Peyer's patch (tissue), 4 donors: Measurements from ENCODE around the gene GFOD2. TPM values are rescaled to one million over a fixed set of nuclear protein-coding genes. Genes with fewer than 3 reads are reported as not detected.
"Not testable (repeated sequence)": the region's sequence is repeated elsewhere in the genome, so short reads cannot be mapped to it uniquely, and the experiment has no call there.

ENCODE experiments used
- DNase-seq, 3 donors: peaks; one replicate each; pipeline ENCODE4 v3.0.0-alpha.2; 2017 to 2019
- H3K27ac ChIP-seq, 4 donors: fragments of 200-600 bp; sonication (generic); one replicate each; pipeline ENCODE4 v1.5.1; 2016 to 2019
- H3K27me3 ChIP-seq, 2 donors: fragments of 200-600 bp; sonication (generic); one replicate each; pipeline ENCODE4 v1.5.1; 2019
- H3K36me3 ChIP-seq, 3 donors: fragments of 200-600 bp; sonication (generic); one replicate each; pipeline ENCODE4 v1.5.1; 2016 to 2019
- H3K4me1 ChIP-seq, 4 donors: fragments of 200-600 bp; sonication (generic); one replicate each; pipeline ENCODE4 v1.5.1; 2016 to 2019
- H3K4me3 ChIP-seq, 4 donors: fragments of 200-600 bp; sonication (generic); 1 replicate in 3 of 4; 2 replicates in 1 of 4; pipeline ENCODE4 v1.5.1; 2016 to 2019; ENCODE audit warnings: mild to moderate bottlenecking in 1 of 4
- H3K9me3 ChIP-seq, 4 donors: fragments of 200-600 bp; sonication (generic); one replicate each; pipeline ENCODE4 v1.5.1; 2016 to 2019; ENCODE audit warnings: mild to moderate bottlenecking in 1 of 4
- CTCF ChIP-seq, 6 experiments: fragments of 450-650 bp in 4 of 6; fragments of 200-600 bp in 2 of 6; sonication (generic) in 1 of 6; IDR thresholded peaks; one replicate each; pipeline ENCODE4 v1.5.1; 2017 to 2019; ENCODE audit warnings: antibody characterized with exemption in 6 of 6, mild to moderate bottlenecking in 3 of 6, moderate library complexity in 1 of 6
- POLR2A ChIP-seq, 2 donors: fragments of 450-650 bp; IDR thresholded peaks; one replicate each; pipeline ENCODE4 v1.5.1; 2017; ENCODE audit warnings: antibody characterized with exemption in 2 of 2, mild to moderate bottlenecking in 2 of 2, moderate library complexity in 2 of 2
- total RNA-seq, 4 donors: library from RNA; depleted of rRNA; stranded (reverse); fragments of >200 nt; gene quantifications; one replicate each; pipeline ENCODE4 v1.1.0, GENCODE V29; 2016

Gene GFOD2
- total RNA-seq, 4 donors from 2014 or later, result 9.9 to 40.7 (median 24.6) TPM

GRCh38 chr16:67702130-67702529, 17.0 kb downstream of the GFOD2 start:
- H3K9me3 ChIP-seq, result no peaks in the 10 kb centered on the region
- H3K27me3 ChIP-seq, result no peaks in the 10 kb centered on the region
- no peak for DNase-seq
- H3K4me3 ChIP-seq, result no peak overlapping the region
- TF ChIP-seq CTCF (IDR thresholded peaks at IDR 0.05), result no peak
- no peak for TF ChIP-seq POLR2A (IDR thresholded peaks at IDR 0.05)
- H3K4me1 ChIP-seq, result peaks cover 0 to 12% (median 0%) of the 10 kb centered on the region in 4 donors
- H3K27ac ChIP-seq, result no peak overlapping the region
- no peaks in the 10 kb centered on the region for H3K36me3 ChIP-seq

GRCh38 chr16:67701420-67701819, 17.7 kb downstream of the GFOD2 start:
- no peaks in the 10 kb centered on the region for H3K27me3 ChIP-seq

GRCh38 chr16:67699265-67699664, 19.9 kb downstream of the GFOD2 start:
- no peaks in the 10 kb centered on the region for H3K9me3 ChIP-seq
- no peaks in the 10 kb centered on the region for H3K36me3 ChIP-seq
- peaks cover 0 to 12% (median 0%) of the 10 kb centered on the region in 4 donors for H3K4me1 ChIP-seq
- no peak for DNase-seq
- TF ChIP-seq POLR2A (IDR thresholded peaks at IDR 0.05), result no peak
- TF ChIP-seq CTCF (IDR thresholded peaks at IDR 0.05), result no peak
- no peak overlapping the region for H3K27ac ChIP-seq
- H3K4me3 ChIP-seq, result no peak overlapping the region
- H3K27me3 ChIP-seq, result no peaks in the 10 kb centered on the region

More at GRCh38 chr16:67701420-67701819, 17.7 kb downstream of the GFOD2 start:
- TF ChIP-seq CTCF (IDR thresholded peaks at IDR 0.05) (no peak), POLR2A (IDR thresholded peaks at IDR 0.05) (no peak)
- DNase-seq, result no peak
- H3K9me3 ChIP-seq, result no peaks in the 10 kb centered on the region
- peaks cover 0 to 12% (median 0%) of the 10 kb centered on the region in 4 donors for H3K4me1 ChIP-seq
- no peak overlapping the region for H3K27ac ChIP-seq
- no peak overlapping the region for H3K4me3 ChIP-seq
- H3K36me3 ChIP-seq, result no peaks in the 10 kb centered on the region

- H3K36me3 ChIP-seq, result no peaks in the 10 kb centered on the region
- H3K4me3 ChIP-seq, result no peak overlapping the region
- H3K27ac ChIP-seq, result peak overlapping the region in 3 of 4 donors; percentile 16 to 86 (median 76)
- peaks cover 0 to 12% (median 0%) of the 10 kb centered on the region in 4 donors for H3K4me1 ChIP-seq
- TF ChIP-seq CTCF (IDR thresholded peaks at IDR 0.05) (no peak), POLR2A (IDR thresholded peaks at IDR 0.05) (no peak)
- DNase-seq, result peak in 1 of 3 donors; percentile 63
- no peaks in the 10 kb centered on the region for H3K27me3 ChIP-seq
- H3K9me3 ChIP-seq, result no peaks in the 10 kb centered on the region
Observed at GRCh38 chr16:67697422-67698185, 21.5 kb downstream of the GFOD2 start.

GRCh38 chr16:67694611-67695010, 24.5 kb downstream of the GFOD2 start:
- Histone ChIP-seq H3K36me3 (no peaks in the 10 kb centered on the region), H3K4me1 (peaks cover 0 to 12% (median 0%) of the 10 kb centered on the region in 4 donors), H3K9me3 (no peaks in the 10 kb centered on the region), H3K27ac (no peak overlapping the region), H3K4me3 (no peak overlapping the region), H3K27me3 (no peaks in the 10 kb centered on the region)
- no peak for DNase-seq
- TF ChIP-seq CTCF (IDR thresholded peaks at IDR 0.05), result no peak
- no peak for TF ChIP-seq POLR2A (IDR thresholded peaks at IDR 0.05)

- not testable (repeated sequence) for H3K36me3 ChIP-seq, H3K4me3 ChIP-seq, H3K27me3 ChIP-seq, H3K27ac ChIP-seq, H3K9me3 ChIP-seq, DNase-seq
- H3K4me1 ChIP-seq, result peaks cover 0 to 12% (median 0%) of the 10 kb centered on the region in 4 donors
Observed at GRCh38 chr16:67693517-67694285, 25.4 kb downstream of the GFOD2 start.
